Suprapubic skin (tissue), 4 donors: ENCODE results near the gene ISM1. TPM values are rescaled to one million over a fixed set of nuclear protein-coding genes. Genes with fewer than 3 reads are reported as not detected.

ENCODE experiments used
- DNase-seq, 2 donors: peaks; one replicate each; pipeline ENCODE4 v3.0.0-alpha.2; 2019; ENCODE audit warnings: low spot score in 2 of 2
- H3K27ac ChIP-seq: fragments of 200-600 bp; sonication (generic); one replicate; pipeline ENCODE4 v1.5.1; 2019
- H3K27me3 ChIP-seq: fragments of 200-600 bp; sonication (generic); one replicate; pipeline ENCODE4 v1.5.1; 2019
- H3K36me3 ChIP-seq: fragments of 200-600 bp; sonication (generic); one replicate; pipeline ENCODE4 v1.5.1; 2019
- H3K4me1 ChIP-seq: fragments of 200-600 bp; sonication (generic); one replicate; pipeline ENCODE4 v1.5.1; 2019
- H3K4me3 ChIP-seq: fragments of 200-600 bp; sonication (generic); one replicate; pipeline ENCODE4 v1.5.1; 2019; ENCODE audit warnings: mild to moderate bottlenecking
- H3K9me3 ChIP-seq: fragments of 200-600 bp; sonication (generic); one replicate; pipeline ENCODE4 v1.5.1; 2019
- EP300 ChIP-seq: sonication (generic); formaldehyde crosslinking; IDR thresholded peaks from one replicate; pipeline ENCODE4 v1.6.1; 2017; ENCODE audit warnings: antibody characterized with exemption
- POLR2A ChIP-seq, 2 donors: fragments of 450-650 bp; IDR thresholded peaks; one replicate each; pipeline ENCODE4 v1.6.1; 2017; ENCODE audit warnings: antibody characterized with exemption in 2 of 2, mild to moderate bottlenecking in 2 of 2, moderate library complexity in 2 of 2
- POLR2AphosphoS5 ChIP-seq, 3 donors: sonication (generic); formaldehyde crosslinking; IDR thresholded peaks; one replicate each; pipeline ENCODE4 v1.6.1; 2017; ENCODE audit warnings: antibody characterized with exemption in 3 of 3
- WGBS: methylation state at CpG from one replicate; pipeline ENCODE4 v1.1.5; 2018; 5-methylcytosine and 5-hydroxymethylcytosine counted together
- total RNA-seq, 4 donors: library from RNA; depleted of rRNA; stranded (reverse); fragments of >200 nt; gene quantifications; one replicate each; pipeline ENCODE4 v1.1.0, GENCODE V29; 2016
- TF ChIP-seq, protein P1 (sequence below), 2 donors: fragments of 200-600 bp in 1 of 2; fragments of 450-650 bp in 1 of 2; sonication (generic) in 1 of 2; IDR thresholded peaks; one replicate each; pipeline ENCODE4 v1.5.1; 2016 to 2019; ENCODE audit warnings: antibody characterized with exemption in 2 of 2, mild to moderate bottlenecking in 1 of 2, moderate library complexity in 1 of 2

ISM1 gene
- total RNA-seq, 4 donors from 2014 or later = 9.0 to 21.8 (median 12.9) TPM

DNA sequence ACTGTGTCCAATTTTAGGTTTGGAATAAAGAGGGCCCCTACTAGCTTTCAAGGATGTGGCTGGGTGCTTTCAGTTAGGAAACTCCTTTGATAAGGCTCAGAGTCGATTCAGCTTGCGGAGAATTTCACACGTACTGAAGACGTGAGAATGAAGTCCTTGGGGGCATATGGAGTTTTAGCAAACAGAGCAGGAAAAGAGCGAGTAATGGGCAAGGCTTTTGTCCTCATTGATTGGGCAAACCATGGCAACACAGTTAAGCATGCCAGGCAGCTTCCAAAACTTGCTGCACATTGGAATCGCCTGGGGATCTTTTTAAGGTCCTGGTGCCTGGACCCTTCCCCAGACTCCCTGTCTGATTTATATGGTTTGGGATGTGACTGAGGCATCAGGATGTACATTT is 29.2 kb downstream of the ISM1 start:
- no peaks in the 10 kb centered on the region for H3K36me3 ChIP-seq
- WGBS = 86% methylated on average over 6 of the region's 6 CpGs
- no peak overlapping the region for H3K4me3 ChIP-seq
- H3K27ac ChIP-seq = no peak overlapping the region
- TF ChIP-seq POLR2AphosphoS5 (IDR thresholded peaks at IDR 0.05) (no peak), POLR2A (IDR thresholded peaks at IDR 0.05) (no peak)
- no peak for DNase-seq
- no peaks in the 10 kb centered on the region for H3K27me3 ChIP-seq
- no peaks in the 10 kb centered on the region for H3K4me1 ChIP-seq
- no peaks in the 10 kb centered on the region for H3K9me3 ChIP-seq

DNA sequence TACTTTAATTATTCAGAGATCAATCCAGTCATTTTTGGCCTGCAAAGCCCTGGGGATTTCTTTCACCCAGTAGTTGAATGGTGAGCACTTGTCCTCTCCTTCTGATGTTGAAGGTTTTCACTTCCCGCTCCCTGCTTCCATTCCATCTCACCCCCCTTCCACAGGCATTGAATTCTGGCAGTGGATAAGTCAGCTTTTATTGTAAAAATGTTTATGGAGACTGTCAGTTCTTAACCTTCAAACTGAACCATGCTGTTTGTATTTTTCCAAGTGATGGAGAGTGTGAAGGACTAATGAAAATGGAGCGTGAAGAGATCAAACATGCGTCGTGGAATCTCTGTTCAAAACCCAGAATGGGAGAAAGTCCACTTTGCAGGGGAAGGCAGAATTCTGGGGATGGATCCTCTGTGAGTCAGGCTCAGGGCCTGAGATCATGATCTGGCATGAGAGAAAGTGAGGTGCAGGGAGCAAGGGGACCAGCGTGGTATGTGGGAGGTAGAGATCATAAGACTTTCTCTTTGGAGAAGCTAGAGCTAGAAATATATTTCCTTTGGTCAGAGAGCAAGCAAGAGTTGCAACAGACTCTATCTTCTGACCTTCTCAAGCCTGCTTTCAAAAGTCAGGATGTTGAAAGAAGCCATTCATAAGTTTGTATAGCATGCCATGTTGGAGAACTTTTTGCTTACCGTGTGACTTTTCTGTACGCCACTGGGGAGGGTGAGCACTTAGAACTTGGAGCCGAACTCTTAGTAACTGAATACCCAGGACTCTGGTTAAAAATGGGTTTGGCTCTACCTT is 30.2 kb downstream of the ISM1 start:
- H3K4me1 ChIP-seq = no peaks in the 10 kb centered on the region
- WGBS = 86% methylated on average over 8 of the region's 8 CpGs

DNA sequence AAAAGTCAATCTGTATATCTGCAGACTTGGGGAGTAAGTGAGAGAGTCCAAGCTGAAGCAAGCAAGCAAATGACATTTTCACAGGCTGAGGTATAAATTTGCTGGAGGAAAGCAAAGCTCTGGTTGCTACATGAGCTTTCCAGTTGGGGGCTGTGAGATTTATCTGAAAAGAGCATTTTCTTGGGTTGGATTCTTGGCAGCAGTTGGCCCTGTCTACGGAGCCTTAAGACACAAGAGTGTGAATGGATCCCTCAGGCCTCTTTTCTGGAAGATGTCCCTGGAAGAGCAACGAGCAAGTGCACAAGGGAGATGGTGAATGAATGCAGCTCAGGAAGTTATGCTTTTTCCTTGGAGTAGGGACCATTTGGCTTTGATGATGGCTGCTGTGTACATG is 30.8 kb downstream of the ISM1 start:
- Histone ChIP-seq H3K36me3 (no peaks in the 10 kb centered on the region), H3K27me3 (no peaks in the 10 kb centered on the region), H3K4me3 (no peak overlapping the region), H3K4me1 (no peaks in the 10 kb centered on the region), H3K27ac (no peak overlapping the region), H3K9me3 (no peaks in the 10 kb centered on the region)
- 72% methylated on average over 2 of the region's 2 CpGs for WGBS
- TF ChIP-seq, protein P1, sequence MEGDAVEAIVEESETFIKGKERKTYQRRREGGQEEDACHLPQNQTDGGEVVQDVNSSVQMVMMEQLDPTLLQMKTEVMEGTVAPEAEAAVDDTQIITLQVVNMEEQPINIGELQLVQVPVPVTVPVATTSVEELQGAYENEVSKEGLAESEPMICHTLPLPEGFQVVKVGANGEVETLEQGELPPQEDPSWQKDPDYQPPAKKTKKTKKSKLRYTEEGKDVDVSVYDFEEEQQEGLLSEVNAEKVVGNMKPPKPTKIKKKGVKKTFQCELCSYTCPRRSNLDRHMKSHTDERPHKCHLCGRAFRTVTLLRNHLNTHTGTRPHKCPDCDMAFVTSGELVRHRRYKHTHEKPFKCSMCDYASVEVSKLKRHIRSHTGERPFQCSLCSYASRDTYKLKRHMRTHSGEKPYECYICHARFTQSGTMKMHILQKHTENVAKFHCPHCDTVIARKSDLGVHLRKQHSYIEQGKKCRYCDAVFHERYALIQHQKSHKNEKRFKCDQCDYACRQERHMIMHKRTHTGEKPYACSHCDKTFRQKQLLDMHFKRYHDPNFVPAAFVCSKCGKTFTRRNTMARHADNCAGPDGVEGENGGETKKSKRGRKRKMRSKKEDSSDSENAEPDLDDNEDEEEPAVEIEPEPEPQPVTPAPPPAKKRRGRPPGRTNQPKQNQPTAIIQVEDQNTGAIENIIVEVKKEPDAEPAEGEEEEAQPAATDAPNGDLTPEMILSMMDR (IDR thresholded peaks at IDR 0.05) = no peak
- no peak for TF ChIP-seq POLR2A (IDR thresholded peaks at IDR 0.05)
- TF ChIP-seq POLR2AphosphoS5 (IDR thresholded peaks at IDR 0.05) = no peak
- TF ChIP-seq EP300 = no peak
- DNase-seq = no peak

More for the DNA sequence above, 30.2 kb downstream of the ISM1 start:
- no peaks in the 10 kb centered on the region for H3K9me3 ChIP-seq
- H3K36me3 ChIP-seq = no peaks in the 10 kb centered on the region
- no peak for TF ChIP-seq POLR2AphosphoS5 (IDR thresholded peaks at IDR 0.05)
- no peak for TF ChIP-seq POLR2A (IDR thresholded peaks at IDR 0.05)
- TF ChIP-seq, protein P1 (IDR thresholded peaks at IDR 0.05) = no peak
- TF ChIP-seq EP300 = no peak
- DNase-seq = no peak
- no peak overlapping the region for H3K27ac ChIP-seq
- no peak overlapping the region for H3K4me3 ChIP-seq
- H3K27me3 ChIP-seq = no peaks in the 10 kb centered on the region

DNA sequence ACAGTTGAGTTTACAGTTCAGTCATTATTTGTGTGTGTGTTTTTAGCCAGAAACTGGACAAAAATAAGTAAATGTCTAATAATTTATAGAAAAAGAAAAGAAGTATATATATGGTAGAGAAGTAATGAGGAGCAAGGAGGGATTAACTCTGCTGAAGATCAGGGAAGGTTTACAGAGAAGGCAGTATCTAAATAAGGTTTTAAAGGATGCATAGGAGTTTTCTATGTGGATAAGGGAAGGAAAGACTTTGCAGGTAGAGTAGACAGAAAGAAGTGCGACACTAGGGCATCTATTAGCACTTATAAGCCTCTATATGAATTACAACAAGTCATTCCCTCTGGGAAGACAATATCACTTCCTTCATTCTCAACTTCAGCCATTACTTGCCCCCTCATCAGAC is 34.3 kb downstream of the ISM1 start:
- no peak overlapping the region for H3K27ac ChIP-seq
- TF ChIP-seq POLR2A (IDR thresholded peaks at IDR 0.05) = no peak
- no peak for TF ChIP-seq POLR2AphosphoS5 (IDR thresholded peaks at IDR 0.05)
- TF ChIP-seq, protein P1 (IDR thresholded peaks at IDR 0.05) = no peak
- TF ChIP-seq EP300 = no peak
- H3K9me3 ChIP-seq = no peaks in the 10 kb centered on the region
- H3K36me3 ChIP-seq = no peaks in the 10 kb centered on the region
- H3K4me1 ChIP-seq = no peaks in the 10 kb centered on the region
- no peaks in the 10 kb centered on the region for H3K27me3 ChIP-seq
- DNase-seq = no peak
- 97% methylated on average over 1 of the region's 1 CpG for WGBS
- no peak overlapping the region for H3K4me3 ChIP-seq

DNA sequence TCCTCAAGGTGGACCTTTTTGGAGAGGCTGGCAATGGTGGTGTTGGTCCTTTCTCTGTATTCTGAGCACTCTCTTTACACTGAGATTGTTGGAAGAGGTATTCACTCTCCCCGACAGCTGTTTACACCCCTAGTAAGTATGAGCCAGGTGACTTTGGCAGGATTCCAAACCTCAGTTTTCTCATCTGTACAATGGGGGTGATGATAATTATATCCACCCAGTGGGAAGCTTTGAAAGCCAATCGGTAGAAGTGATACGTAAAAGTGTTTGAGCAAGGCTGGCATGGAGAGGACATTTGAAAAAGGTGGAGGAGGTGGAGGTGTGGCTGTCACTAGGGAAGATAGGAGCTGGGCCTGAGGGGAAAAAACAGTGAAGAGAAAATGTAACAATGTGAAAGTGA is 35.5 kb downstream of the ISM1 start:
- no peak for DNase-seq
- Histone ChIP-seq H3K36me3 (no peaks in the 10 kb centered on the region), H3K9me3 (no peaks in the 10 kb centered on the region), H3K27ac (no peak overlapping the region), H3K4me3 (no peak overlapping the region), H3K4me1 (no peaks in the 10 kb centered on the region), H3K27me3 (no peaks in the 10 kb centered on the region)
- TF ChIP-seq POLR2AphosphoS5 (IDR thresholded peaks at IDR 0.05) = no peak
- no peak for TF ChIP-seq EP300
- TF ChIP-seq, protein P1 (IDR thresholded peaks at IDR 0.05) = no peak
- no peak for TF ChIP-seq POLR2A (IDR thresholded peaks at IDR 0.05)
- WGBS = 92% methylated on average over 3 of the region's 3 CpGs
